Hepatocyte (in vitro differentiated cells): ENCODE measurements around the gene TMC8. TPM values are rescaled to one million over a fixed set of nuclear protein-coding genes. Genes with fewer than 3 reads are reported as not detected.

Source experiments
- DNase-seq: peaks from one replicate; pipeline ENCODE4 v3.0.0-alpha.2; 2016; ENCODE audit warnings: low spot score
- H2AFZ ChIP-seq: fragments of 200-600 bp; sonication (generic); 2 replicates; pipeline ENCODE4 v1.6.0; 2016; ENCODE audit warnings: antibody characterized with exemption, mild to moderate bottlenecking
- H3K27ac ChIP-seq: fragments of 200-600 bp; sonication (generic); 2 replicates; pipeline ENCODE4 v1.5.1; 2016; ENCODE audit warnings: mild to moderate bottlenecking
- H3K27me3 ChIP-seq: fragments of 200-600 bp; sonication (generic); 2 replicates; pipeline ENCODE4 v1.6.1; 2016
- H3K36me3 ChIP-seq: fragments of 200-600 bp; sonication (generic); replicated peaks from 2 replicates; pipeline ENCODE4 v1.5.1; 2016; ENCODE audit warnings: low read depth; ENCODE audit not compliant: insufficient read depth
- H3K4me1 ChIP-seq: fragments of 200-600 bp; sonication (generic); 2 replicates; pipeline ENCODE4 v1.5.1; 2016; ENCODE audit warnings: mild to moderate bottlenecking, moderate library complexity; ENCODE audit not compliant: insufficient read depth
- H3K4me2 ChIP-seq: fragments of 200-600 bp; sonication (generic); 2 replicates; pipeline ENCODE4 v1.6.0; 2016
- H3K4me3 ChIP-seq: fragments of 200-600 bp; sonication (generic); 2 replicates; pipeline ENCODE4 v1.5.1; 2016; ENCODE audit warnings: mild to moderate bottlenecking
- H3K79me2 ChIP-seq: fragments of 200-600 bp; sonication (generic); 2 replicates; pipeline ENCODE4 v1.6.0; 2017; ENCODE audit warnings: mild to moderate bottlenecking
- H3K9me2 ChIP-seq: fragments of 200-600 bp; sonication (generic); replicated peaks from 2 replicates; pipeline ENCODE4 v1.6.0; 2017; ENCODE audit warnings: mild to moderate bottlenecking; ENCODE audit not compliant: insufficient read depth
- H3K9me3 ChIP-seq: fragments of 200-600 bp; sonication (generic); 2 replicates; pipeline ENCODE4 v1.5.1; 2016; ENCODE audit warnings: low read depth, mild to moderate bottlenecking
- H4K20me1 ChIP-seq: fragments of 200-600 bp; sonication (generic); 2 replicates; pipeline ENCODE4 v1.6.0; 2016; ENCODE audit warnings: mild to moderate bottlenecking; ENCODE audit not compliant: insufficient read depth, poor library complexity, severe bottlenecking
- CTCF ChIP-seq: fragments of 200-600 bp; sonication (generic); IDR thresholded peaks from 2 replicates; pipeline ENCODE4 v1.5.1; 2016; ENCODE audit warnings: antibody characterized with exemption, mild to moderate bottlenecking; ENCODE audit not compliant: poor library complexity
- EZH2 ChIP-seq: fragments of 200-600 bp; sonication (generic); IDR thresholded peaks from 2 replicates; pipeline ENCODE4 v1.6.1; 2016; ENCODE audit warnings: antibody characterized with exemption, mild to moderate bottlenecking, borderline replicate concordance
- EZH2phosphoT487 ChIP-seq: fragments of 200-600 bp; sonication (generic); IDR thresholded peaks from one replicate; pipeline ENCODE4 v1.6.1; 2018; ENCODE audit warnings: antibody characterized with exemption, mild to moderate bottlenecking, low read depth, moderate library complexity; ENCODE audit not compliant: unreplicated experiment, severe bottlenecking
- WGBS: methylation state at CpG from one replicate; pipeline ENCODE4 v1.1.6; 2016; ENCODE audit warnings: low lambda C conversion rate; ENCODE audit errors: missing lambda C conversion rate; 5-methylcytosine and 5-hydroxymethylcytosine counted together
- polyA plus RNA-seq: library from polyadenylated mRNA; unstranded; fragments of >200 nt; fragmentation: Nextera tagmentation; extraction: Ambion mirVana; gene quantifications from 2 replicates; pipeline ENCODE4 v1.2.1, GENCODE V29; 2016
- total RNA-seq: library from RNA; depleted of rRNA; stranded (reverse); fragments of >200 nt; gene quantifications from 2 replicates; pipeline ENCODE4 v1.2.3, GENCODE V29; 2014

TMC8 gene
- total and polyA plus RNA-seq, 2 experiments from 2014 or later = 0.07 to 1.2 TPM

GRCh38 chr17:78130090-78130436 is 508 bp upstream of the TMC8 start:
- H3K79me2 ChIP-seq = peaks cover 3% of the 10 kb centered on the region
- H3K27me3 ChIP-seq = peaks cover 11% of the 10 kb centered on the region
- H3K4me1 ChIP-seq = peaks cover 23% of the 10 kb centered on the region
- no peaks in the 10 kb centered on the region for H3K9me3 ChIP-seq
- no peaks in the 10 kb centered on the region for H3K9me2 ChIP-seq
- H3K36me3 ChIP-seq = no peaks in the 10 kb centered on the region
- WGBS = 66% methylated on average over 3 of the region's 5 CpGs
- no peak overlapping the region for H3K4me3 ChIP-seq
- no peak overlapping the region for H2AFZ ChIP-seq
- no peak overlapping the region for H3K27ac ChIP-seq
- no peak for DNase-seq
- TF ChIP-seq EZH2 = no peak
- no peak for TF ChIP-seq CTCF
- TF ChIP-seq EZH2phosphoT487 = no peak
- H4K20me1 ChIP-seq = no peaks in the 10 kb centered on the region
- no peak overlapping the region for H3K4me2 ChIP-seq

- Histone ChIP-seq H2AFZ (no peak overlapping the region), H3K4me2 (peak overlapping the region; percentile 87), H3K79me2 (peaks cover 3% of the 10 kb centered on the region), H3K27me3 (peaks cover 11% of the 10 kb centered on the region), H3K27ac (no peak overlapping the region), H3K4me3 (no peak overlapping the region), H3K36me3 (no peaks in the 10 kb centered on the region), H3K9me2 (no peaks in the 10 kb centered on the region), H4K20me1 (no peaks in the 10 kb centered on the region), H3K4me1 (peaks cover 23% of the 10 kb centered on the region), H3K9me3 (no peaks in the 10 kb centered on the region)
- no peak for DNase-seq
- TF ChIP-seq EZH2 (no peak), EZH2phosphoT487 (no peak), CTCF (no peak)
- WGBS = 60% methylated on average over 37 of the region's 74 CpGs
Observed at GRCh38 chr17:78131172-78132083, 857 bp downstream of the TMC8 start.

- WGBS = 49% methylated on average over 15 of the region's 38 CpGs
- peak; percentile 63 for DNase-seq
- no peaks in the 10 kb centered on the region for H3K79me2 ChIP-seq
- H4K20me1 ChIP-seq = no peaks in the 10 kb centered on the region
- H3K9me3 ChIP-seq = no peaks in the 10 kb centered on the region
- H3K27me3 ChIP-seq = peaks cover 11% of the 10 kb centered on the region
- H3K36me3 ChIP-seq = no peaks in the 10 kb centered on the region
- no peak overlapping the region for H2AFZ ChIP-seq
- no peaks in the 10 kb centered on the region for H3K9me2 ChIP-seq
- no peak for TF ChIP-seq EZH2phosphoT487
- TF ChIP-seq CTCF = no peak
- no peak for TF ChIP-seq EZH2
- peaks cover 18% of the 10 kb centered on the region for H3K4me1 ChIP-seq
- peak overlapping the region; percentile 27 for H3K27ac ChIP-seq
- H3K4me3 ChIP-seq = no peak overlapping the region
- H3K4me2 ChIP-seq = peak overlapping the region; percentile 87
Observed at GRCh38 chr17:78132084-78132676, 1.6 kb downstream of the TMC8 start.
